HG02763 (cell line): Measurements from ENCODE around the gene LMTK2.

Source experiments
- ATAC-seq: cut with Tn5 transposase; IDR thresholded peaks from one replicate; pipeline ENCODE4 v1.9.1; 2021; ENCODE audit warnings: mild to moderate bottlenecking, moderate library complexity; ENCODE audit not compliant: unreplicated experiment

Gene LMTK2

GRCh38 chr7:98200364-98200763 lies 93.7 kb downstream of the LMTK2 start:
- peak; percentile 42 for ATAC-seq

- ATAC-seq, result peak; percentile 89
Measured at GRCh38 chr7:98202367-98203195, 95.9 kb downstream of the LMTK2 start.

GRCh38 chr7:98203261-98203963 lies 96.8 kb downstream of the LMTK2 start:
- peak; percentile 33 for ATAC-seq

- no peak for ATAC-seq
Measured at GRCh38 chr7:98203964-98204605, 97.4 kb downstream of the LMTK2 start.

GRCh38 chr7:98204670-98205069 lies 98.0 kb downstream of the LMTK2 start:
- no peak for ATAC-seq

GRCh38 chr7:98205162-98205845 lies 98.6 kb downstream of the LMTK2 start:
- no peak for ATAC-seq

- no peak for ATAC-seq
Measured at GRCh38 chr7:98206451-98207330, 100.0 kb downstream of the LMTK2 start.

GRCh38 chr7:98209166-98209920 lies 102.7 kb downstream of the LMTK2 start:
- no peak for ATAC-seq

GRCh38 chr7:98210513-98211220 lies 104.0 kb downstream of the LMTK2 start:
- ATAC-seq, result no peak

- no peak for ATAC-seq
Measured at GRCh38 chr7:98211221-98211675, 104.6 kb downstream of the LMTK2 start, which contains the start of gene BHLHA15. Gene BHLHA15 (plus strand): TSS chr7:98211439. CDS start chr7:98212310, 871 bp downstream.

GRCh38 chr7:98211676-98212531 lies 105.2 kb downstream of the LMTK2 start:
- ATAC-seq, result no peak

GRCh38 chr7:98212532-98213041 lies 105.9 kb downstream of the LMTK2 start:
- no peak for ATAC-seq

GRCh38 chr7:98213296-98213887 lies 106.7 kb downstream of the LMTK2 start:
- ATAC-seq, result no peak

GRCh38 chr7:98213888-98214810 lies 107.5 kb downstream of the LMTK2 start:
- no peak for ATAC-seq

- no peak for ATAC-seq
Measured at GRCh38 chr7:98214811-98215321, 108.2 kb downstream of the LMTK2 start.
